Measurements from ENCODE around the gene MYO16. TPM values are rescaled to one million over a fixed set of nuclear protein-coding genes. Genes with fewer than 3 reads are reported as not detected.

Gene MYO16
- total RNA-seq, 1 experiment from 2014 or later, result 0.06 TPM

DNA sequence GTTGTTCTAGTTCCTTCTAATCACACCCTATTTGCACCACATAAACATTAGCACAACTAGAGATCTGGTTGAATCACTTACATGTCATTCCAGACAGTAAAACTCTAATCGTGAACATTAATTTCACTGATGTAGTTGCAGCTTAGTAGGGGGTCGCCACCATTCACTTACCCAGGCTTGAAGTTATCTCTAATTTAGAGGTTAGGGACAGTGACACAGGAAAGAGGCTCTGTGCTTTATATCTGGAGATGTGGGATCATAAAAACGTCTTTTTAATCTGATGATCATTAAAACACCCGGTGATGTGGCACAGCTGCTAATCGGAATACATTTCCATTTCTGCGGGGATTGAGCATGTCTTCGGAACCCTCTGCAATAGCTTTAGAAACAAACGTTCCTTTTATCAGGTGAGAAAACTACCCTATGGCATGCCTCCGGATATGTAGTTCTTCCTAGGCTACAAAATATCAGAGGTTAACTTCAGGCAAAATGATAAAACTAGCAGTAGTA lies 523.0 kb downstream of the MYO16 start:
- no peak for DNase-seq (ENCODE audit: low read depth)

DNA sequence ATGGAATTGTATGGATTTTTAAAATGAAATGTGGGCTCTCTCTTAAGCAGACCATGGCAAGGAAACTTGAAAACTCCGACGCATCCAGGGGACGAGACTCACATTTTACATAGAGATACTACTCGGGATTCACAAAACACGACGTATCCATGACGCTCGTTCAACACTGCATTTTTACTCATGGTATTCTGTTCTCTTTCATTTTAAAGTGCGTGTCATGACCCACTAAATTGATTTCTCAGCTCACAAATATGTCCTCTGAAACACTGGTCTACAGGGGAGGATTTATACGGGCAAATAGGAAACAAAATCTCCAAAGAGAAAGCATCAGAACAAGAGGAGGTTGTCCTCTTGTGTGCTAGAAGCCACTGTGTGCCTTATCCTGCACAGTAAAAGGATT lies 523.5 kb downstream of the MYO16 start:
- no peak for DNase-seq (ENCODE audit: low read depth)

DNA sequence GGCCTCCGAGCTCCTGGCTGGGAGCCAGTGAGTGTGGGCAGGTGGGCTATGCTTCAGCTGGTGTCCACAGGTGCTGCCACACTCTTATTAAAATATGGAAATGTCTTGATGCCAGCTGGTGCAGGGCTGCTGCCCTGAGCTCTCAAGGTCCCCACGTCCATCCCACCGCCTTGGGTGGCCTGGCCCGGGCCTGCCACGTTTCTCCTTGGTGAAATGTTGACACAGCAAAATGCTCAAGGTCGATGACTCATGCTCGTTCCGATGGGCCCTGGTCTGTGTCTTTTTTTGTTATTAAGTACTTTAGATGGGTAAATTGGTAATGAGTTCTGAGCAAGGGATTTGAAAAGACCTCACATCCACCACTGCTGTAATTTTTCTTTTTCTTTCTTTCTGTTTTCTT lies 524.7 kb downstream of the MYO16 start:
- DNase-seq (ENCODE audit: low read depth), result no peak

DNA sequence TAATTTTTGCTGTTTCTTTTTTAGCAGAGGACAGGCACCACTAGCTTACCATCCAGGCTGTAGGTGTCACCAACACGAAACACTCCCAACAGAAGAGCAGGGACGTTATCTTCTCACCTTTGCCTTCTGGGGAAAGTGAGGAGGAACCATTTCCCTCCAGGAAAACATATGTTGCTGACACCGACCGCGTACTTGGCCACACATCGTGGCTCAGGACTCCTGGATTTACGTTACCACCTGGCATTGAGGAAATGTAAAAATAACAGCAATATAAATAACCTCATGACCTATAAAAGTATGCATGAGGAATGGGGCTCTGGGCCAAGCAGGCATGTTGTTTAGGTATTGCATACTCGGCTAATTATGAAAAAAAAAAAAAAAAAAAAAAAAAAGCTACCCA lies 525.1 kb downstream of the MYO16 start:
- DNase-seq (ENCODE audit: low read depth), result no peak

DNA sequence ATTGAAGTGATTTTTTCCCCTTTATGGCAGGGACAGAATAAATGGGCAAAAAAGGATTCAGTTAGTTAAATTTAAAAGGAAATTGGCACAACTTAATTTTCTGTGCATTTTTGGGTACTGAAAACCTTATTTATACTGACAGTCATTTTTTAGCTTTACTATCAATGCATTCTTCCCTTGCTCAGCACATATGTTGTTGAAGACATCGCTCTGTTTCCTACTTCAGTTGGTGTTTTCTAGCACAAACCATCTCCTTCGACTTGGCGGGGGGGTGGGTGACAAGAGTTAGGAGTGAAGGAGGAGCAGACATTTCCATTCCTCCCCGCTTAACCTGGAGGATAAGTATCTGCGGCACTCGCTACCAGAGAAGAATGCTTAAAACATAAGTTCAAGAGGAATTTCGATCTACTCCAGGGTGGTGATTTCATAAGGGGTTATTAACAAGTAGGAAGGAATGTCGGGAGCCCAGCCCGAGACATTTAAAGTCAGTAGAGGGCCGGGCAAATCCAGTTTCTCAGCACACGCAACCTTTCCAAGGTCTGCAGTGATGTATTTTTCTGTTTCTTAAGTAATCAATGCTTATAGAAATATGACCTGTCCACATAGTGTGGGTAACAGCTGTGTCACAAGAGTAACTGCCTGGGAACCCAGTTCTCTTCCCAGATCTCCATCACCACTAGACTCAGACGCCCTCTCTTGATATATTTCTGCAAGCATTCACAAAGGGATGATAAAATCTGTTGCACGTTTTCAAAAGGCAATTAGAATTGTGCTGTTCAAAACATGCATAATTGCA lies 525.8 kb downstream of the MYO16 start:
- no peak for DNase-seq (ENCODE audit: low read depth)

DNA sequence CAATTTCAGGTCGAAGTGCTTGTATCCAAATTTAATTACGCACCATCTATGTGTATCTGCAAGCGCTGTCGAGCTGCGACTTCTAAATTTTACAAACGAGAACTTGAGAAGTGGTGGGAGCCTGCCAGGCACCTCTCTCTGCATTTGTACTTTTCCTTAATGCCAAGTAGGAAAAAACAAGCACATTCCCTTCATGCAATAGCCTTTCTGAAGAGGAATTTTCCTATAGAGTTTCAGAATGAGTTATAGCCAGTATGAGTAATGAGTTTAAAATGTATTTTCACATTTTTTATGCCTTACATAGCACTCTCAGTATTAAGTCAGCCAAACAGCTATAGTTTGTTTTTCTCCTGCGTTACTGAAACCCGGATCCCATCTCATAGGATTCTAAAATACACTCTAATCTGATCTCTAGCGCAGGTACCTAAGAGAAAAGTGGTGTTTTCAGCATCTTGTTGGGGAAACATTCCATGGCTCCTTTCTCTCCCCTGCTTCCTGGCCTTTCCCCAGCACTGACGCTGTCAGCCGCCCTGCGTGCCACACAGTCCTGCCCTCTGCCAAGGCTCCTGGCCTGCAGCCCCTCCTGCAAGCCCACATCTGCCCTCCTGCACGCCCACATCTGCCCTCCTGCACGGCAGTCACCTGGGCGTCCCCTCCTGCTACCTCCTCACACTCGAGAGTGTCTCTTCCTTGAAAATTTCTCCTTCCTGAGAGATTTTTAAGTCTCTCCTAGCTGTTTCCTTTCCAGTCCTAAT lies 526.9 kb downstream of the MYO16 start:
- DNase-seq (ENCODE audit: low read depth), result peak; percentile 32

DNA sequence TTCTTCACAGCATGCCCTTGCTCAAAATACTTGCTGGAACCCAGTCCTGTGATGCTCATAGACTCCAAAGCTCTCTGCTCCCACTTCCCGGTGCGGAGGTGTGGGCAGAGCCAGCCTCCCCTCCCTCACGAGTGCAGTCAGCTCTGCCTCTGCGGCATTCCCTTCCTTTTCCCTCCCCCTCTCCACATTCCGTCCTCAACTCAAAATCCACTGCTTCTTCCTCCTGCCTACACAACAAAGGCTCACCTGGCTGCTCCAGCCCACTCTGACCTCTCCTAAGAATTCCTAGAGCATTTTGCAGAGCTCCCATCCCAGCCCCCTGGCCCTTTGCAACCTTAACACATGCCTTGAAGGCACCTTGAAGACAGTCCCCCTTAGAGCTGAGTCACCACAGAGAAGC lies 527.9 kb downstream of the MYO16 start:
- DNase-seq (ENCODE audit: low read depth), result no peak

DNA sequence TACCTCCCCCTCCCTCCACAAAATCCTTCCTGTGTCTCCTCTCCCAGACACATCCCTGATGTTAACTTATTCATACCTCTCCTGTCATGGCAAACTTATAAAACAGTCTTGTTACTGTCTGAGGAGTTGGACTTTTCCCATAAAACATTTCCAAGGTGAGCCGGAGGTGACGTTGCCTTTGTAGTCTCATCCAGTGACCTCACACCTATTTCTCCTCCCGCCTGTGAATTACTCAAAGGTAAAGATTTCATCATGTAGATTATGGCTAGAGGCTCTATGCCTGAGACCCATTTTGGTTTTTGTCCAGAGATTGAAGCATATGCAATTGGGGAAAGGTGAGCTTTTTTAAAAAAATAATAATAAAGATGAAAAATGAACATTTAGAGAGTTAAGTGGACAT lies 529.0 kb downstream of the MYO16 start:
- no peak for DNase-seq (ENCODE audit: low read depth)

DNA sequence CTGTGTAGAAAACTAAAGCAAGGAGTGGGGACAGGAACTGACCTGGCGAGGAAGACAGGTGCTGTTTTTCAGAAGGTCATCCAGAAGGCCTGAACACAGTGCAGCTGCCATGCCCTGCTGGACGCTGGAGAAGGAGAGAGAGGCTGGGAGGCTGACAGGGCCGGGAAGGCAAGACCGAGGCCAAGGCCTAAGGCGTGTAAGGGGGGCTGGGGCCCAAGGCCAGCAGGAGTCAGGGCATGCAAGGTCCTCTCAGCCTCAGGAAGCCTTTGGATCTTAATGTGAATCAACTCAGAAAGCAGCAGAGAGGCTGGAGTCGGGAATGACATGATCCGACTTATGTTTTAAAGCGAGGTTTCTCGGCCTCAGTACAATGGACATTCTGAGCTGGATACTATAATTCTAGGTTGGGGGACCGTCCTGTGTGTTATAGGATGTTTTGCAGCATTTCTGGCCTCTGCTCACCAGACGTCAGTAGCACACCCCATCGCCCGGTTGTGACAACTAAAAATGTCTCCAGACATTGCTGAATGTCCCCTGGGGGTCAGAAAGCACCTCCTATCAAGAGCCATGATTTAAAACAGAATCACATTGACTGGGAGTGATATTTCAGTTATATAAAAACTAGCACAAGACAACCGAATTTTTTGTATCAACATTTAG lies 530.4 kb downstream of the MYO16 start:
- no peak for DNase-seq (ENCODE audit: low read depth)

DNA sequence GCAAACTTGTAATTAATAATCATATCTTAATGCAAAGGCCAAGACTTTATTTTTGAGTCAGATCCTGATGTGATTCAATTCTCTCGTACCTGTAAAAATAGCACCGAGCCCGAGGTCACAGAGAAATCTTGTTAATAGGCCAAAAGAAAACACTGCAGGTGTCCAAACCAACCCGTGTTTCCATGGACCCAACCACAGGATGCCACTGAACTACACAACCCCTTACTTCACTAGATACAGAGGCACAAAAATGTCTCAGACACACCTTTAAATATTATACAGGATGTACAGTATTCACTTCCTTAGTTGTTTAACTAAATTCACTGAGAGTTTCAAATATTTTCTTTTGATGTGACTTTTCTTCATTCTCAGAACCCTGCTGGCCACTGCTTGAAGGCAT lies 530.9 kb downstream of the MYO16 start:
- DNase-seq (ENCODE audit: low read depth), result no peak

DNA sequence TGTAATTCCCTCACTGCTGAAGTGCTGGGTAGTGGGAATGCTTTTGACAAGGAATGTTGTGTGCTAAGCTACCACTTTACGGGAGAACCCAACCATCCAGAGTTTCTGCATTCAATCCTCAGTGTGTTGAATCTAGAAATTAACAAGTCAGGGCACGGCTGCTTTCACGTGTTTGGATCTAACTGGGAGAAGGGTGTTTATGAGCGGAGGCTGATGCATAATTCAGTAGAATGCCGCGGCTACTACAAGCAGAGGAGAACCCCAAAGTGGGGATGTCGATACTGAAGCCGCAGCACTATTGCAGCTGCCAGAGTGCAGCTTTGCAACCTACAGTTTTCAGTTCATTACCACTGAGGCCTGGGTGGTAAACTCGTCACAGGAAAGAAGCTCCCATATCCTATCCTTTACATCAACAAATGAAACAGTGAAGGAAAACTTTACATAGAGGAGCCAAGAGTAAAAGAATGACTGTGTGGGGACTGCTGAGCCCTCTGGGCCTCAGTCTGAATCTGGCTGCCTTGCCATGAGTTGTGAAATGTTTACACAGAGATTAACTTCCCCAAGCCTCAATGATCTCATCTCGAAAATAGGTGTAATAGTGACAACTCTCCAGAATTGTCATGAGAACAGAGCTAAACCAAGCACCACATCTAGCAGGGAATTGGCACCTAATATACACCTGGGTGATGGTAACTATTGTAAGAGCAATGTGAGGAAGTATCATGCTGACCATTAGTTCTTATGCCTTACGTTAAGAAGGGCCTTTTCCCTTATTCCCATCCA lies 531.7 kb downstream of the MYO16 start:
- DNase-seq (ENCODE audit: low read depth), result peak; percentile 22

DNA sequence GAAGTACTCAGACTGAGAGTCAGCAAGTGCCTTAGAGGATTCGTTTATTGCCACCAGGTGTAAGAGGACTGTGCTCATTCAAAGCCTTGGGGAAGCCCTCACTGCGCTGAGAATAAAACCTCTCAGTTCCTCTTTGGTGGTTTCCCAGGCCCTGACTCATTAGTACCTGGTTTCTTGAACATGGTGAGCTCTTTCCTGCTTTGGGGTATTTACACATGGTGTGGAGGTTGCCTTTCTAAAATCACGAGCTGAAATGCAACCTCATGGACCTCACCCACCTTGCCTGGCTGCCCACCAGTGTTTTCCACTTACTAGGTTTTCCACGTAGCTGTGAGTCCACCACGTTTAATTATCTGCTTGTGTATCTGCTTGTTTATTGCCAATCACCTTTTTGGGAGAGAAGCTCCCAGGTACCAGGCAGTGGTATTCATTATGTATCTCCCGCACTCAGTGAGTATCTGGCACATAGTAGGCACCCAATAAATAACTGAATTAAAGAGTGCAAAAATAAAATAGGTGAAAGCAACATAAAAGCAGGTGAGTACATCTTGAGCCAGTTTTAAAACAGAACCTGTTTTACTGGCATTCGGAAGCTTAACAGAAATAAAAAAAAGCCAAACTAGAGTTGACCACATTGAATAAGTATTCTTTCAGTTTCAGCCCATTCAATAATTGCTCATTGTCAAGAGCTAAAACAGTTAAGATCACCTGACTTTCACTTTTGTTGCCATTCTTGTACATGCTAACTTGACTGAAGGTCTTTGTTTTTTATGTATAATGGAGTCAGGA lies 533.0 kb downstream of the MYO16 start:
- DNase-seq (ENCODE audit: low read depth), result peak; percentile 23

DNA sequence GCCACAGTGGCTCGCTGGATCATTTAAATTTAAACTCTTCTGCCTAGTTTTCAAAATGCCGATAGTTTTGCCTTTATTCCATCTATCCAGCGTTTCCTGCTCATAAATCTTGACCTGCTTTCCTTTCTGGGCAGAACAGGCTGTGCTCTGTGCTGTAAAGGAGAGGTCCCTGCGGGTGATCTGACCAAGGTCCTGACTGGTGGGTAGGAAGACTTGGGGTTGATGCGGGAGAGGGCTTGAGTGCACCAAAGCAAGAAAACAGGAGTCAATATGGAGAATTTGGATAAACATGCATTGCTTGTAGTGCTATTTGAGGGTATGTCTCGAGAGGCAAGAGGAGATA lies 533.6 kb downstream of the MYO16 start:
- DNase-seq (ENCODE audit: low read depth), result no peak

DNA sequence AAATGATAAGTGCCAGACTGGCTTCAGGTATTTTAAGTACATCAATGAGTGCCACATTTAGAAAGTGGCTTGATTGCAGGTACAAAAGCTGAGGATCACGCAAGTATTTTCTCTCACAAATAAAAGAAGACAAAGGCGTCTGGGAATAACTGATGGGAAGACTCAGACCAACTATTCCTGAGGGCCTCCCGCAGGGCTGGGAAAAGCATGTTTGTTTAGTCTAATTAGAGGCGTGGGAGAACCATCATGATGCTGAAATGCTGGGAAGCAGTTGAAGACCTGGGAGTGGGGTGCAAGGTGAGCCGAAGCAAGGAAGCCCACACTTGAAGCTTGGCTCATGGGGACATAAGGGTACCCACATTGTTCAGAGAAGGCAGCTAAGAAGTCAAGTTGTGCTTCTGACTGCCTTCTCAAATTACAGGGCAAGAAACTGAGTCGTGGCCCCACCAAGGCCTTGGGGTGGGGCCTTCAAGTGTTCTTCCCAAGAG lies 536.0 kb downstream of the MYO16 start:
- DNase-seq (ENCODE audit: low read depth), result no peak

DNA sequence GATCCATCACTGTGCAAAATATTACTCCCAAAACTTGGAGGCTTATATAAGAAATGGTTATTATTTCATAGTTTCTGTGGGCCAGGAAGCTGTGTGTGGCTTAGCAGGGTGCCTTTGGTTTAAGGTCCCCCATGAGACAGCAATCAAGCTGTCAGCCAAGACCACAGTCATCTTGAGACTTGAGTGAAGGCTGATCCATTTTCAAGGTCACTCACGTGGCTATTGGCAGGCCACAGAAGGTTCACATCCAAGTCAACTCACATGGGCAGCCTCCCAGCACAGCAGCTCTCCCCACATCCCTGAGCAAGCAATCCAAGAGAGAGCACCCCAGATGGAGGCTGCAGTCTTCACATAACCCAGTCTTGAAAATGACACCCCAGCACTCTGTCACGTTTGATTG lies 537.4 kb downstream of the MYO16 start:
- DNase-seq (ENCODE audit: low read depth), result no peak

DNA sequence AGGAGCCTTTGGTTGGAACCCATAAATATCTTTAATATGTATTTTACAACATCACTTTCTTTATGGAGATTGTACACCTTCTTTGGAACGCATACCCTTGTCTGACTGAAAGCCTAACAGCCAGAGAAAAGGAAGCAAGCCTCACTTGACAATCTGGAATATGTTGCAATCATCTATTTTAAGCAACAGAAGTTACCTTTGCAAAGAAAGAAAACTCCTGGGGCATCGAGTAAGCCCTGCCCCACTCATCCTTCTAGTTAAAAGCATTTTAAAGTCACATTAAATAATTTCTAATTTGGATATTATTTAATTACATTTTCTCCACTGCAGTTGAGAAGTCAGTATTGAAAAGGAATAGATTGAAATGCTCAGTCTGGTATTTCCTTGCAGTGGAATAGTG lies 542.7 kb downstream of the MYO16 start:
- no peak for DNase-seq (ENCODE audit: low read depth)

DNA sequence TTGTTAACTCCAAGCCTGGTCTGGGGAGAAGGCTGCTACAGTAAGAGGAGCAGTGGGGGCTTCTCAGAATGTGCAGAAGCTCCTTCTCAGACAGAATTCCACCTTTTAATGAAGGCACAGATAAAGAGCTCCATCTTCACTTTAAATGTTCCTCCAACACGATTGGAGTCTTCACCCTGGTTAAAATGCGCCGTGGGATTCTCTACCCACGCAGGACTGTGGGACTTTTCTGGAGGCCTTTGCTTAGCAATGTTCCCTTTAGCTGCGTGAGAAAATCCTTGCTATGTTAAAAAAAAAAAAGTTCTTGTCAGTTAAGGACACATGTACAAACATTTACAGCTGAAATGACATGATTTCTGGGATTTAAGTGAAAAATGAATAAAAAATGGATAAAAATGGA lies 546.3 kb downstream of the MYO16 start:
- no peak for DNase-seq (ENCODE audit: low read depth)

DNA sequence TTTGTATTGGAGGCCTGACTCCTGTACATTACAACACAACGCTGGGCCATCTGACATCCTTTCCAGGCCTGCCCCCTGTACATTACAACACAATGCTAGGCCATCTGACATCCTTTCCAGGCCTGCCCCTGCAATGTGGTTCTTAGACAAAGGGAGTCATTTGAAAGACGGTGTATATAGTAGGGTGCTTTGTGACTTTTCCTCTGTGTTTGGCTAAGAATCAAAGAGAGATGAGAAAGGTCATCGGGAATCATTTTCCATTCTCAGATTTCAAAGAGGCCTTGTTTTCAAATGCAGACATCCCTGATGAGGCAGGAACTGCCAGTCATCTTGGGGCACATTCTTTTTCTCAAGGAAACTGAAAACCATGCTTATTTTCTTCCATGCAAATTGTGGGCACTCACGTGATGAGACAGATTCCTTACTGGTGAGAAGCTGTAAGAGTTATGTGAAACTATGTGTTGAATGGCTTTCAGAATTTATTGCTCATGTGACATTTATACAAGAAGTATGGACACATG lies 551.6 kb downstream of the MYO16 start:
- peak; percentile 53 for DNase-seq (ENCODE audit: low read depth)

DNA sequence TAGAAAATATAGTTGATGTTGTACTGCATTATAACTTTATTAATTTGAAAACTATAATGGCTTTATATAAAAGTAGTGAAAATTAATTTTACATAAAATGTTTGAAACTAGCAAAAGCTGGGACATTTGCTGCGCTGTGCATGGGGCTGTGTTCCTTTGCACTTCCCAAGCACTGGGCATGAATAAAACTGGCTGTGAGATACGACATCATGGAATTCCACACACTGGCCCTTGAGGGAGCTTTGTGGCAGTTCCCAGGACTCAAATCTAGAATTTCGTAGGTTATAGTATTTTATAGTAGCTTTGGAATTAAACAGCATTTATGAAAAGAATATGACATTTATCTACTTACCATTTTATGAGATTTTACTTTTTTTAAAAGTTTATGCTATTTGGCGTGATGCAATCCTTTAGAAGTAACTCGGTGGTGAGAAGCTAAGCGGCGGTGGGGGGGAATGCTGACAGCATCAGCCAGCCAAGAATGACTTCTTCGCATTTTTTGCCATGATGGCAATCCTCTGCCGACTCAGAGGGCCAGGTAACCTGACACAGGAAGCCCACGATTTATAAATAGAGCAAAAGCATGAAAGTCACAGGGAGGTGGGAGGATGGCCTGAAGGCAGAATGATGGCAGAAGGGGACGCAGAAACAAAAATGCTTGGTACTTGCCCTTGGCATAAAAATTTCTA lies 553.5 kb downstream of the MYO16 start:
- DNase-seq (ENCODE audit: low read depth), result peak; percentile 32

DNA sequence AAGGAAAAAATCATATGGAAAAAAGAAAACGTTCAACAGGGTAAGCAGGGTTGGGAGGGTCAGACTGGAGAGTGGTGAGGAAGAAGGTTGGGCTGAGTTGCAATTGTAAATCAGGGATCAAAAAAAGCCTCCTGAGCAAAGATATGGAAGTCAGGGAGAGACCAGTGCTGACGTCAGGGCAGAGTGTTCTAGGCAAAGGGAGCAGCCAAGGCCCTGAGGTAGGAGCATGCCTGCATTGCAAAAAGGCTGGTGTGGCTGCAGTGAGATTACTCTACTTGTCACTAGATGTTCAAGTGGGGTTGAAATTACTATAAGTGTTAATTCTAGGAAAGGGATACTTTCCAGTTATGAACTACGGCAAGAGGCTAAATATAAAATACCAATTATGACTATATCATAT lies 562.0 kb downstream of the MYO16 start:
- no peak for DNase-seq (ENCODE audit: low read depth)
